Retinal pigment epithelial cell (primary cell): Measurements from ENCODE around the gene LAMTOR5.
A peak's percentile ranks its signal among the peaks of the same experiment; 100 is the strongest.
"Not testable (repeated sequence)": the region's sequence is repeated elsewhere in the genome, so short reads cannot be mapped to it uniquely, and the experiment has no call there.

Source experiments
- DNase-seq: peaks from one replicate; pipeline ENCODE4 v3.0.0-alpha.2; 2010; ENCODE audit warnings: low read depth
- H3K4me3 ChIP-seq: 2 replicates; pipeline ENCODE4 v1.5.1; 2011; ENCODE audit warnings: mild to moderate bottlenecking, low read length, control low read depth, moderate library complexity
- TF ChIP-seq, protein P1 (sequence below): conservative IDR thresholded peaks from 2 replicates; pipeline ENCODE4 v1.5.1; 2011; ENCODE audit warnings: low read depth, low read length, control low read depth, inconsistent platforms

The LAMTOR5 gene

DNA sequence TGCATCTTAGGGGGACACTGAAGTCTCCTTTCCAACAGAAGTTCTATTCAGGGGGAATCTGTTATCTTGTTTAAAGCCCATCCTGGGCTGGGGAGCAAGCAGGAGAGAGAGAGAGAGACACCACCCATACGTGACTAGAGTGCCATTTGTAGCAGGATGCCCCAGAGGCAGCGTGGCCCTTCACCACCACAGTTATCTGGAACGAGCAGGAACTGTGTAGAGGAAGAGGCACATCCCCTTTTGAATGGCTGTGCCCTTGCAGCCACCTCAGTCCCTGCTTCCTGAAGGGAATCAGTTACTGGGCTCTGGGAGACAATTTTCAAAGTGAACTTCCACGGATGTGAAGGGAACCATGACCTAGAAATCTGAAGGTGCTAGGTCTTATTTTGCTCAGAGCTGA, 19.4 kb upstream of the LAMTOR5 start:
- H3K4me3 ChIP-seq: no peak overlapping the region
- TF ChIP-seq, protein P1, sequence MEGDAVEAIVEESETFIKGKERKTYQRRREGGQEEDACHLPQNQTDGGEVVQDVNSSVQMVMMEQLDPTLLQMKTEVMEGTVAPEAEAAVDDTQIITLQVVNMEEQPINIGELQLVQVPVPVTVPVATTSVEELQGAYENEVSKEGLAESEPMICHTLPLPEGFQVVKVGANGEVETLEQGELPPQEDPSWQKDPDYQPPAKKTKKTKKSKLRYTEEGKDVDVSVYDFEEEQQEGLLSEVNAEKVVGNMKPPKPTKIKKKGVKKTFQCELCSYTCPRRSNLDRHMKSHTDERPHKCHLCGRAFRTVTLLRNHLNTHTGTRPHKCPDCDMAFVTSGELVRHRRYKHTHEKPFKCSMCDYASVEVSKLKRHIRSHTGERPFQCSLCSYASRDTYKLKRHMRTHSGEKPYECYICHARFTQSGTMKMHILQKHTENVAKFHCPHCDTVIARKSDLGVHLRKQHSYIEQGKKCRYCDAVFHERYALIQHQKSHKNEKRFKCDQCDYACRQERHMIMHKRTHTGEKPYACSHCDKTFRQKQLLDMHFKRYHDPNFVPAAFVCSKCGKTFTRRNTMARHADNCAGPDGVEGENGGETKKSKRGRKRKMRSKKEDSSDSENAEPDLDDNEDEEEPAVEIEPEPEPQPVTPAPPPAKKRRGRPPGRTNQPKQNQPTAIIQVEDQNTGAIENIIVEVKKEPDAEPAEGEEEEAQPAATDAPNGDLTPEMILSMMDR: no peak
- DNase-seq: no peak

DNA sequence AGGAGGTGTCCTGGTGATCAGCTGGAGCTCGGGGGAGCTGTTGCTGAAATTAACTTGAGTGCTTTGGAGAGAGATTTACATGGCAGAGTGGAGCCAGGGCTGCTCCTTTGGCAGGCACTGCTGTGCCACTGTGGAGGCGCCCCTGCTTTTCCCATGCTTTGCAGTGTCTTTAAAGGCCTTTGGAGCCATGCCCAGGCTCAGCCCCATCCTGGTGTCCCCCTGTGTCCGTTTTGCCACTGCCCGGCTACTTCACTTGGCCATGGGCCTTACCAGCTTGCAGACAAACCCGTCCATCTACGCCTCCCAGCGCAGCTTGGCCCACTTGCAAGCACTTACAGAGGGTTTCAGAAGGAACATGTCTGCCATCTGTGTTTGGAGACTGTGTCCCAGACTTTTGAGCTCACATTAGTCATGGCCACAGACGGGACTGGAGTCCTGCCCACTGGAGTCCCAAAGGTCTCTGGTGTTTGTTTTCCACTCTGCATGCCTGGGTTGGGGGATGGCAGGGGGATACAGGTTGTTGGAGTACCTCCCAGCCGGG, 18.2 kb upstream of the LAMTOR5 start:
- H3K4me3 ChIP-seq: no peak overlapping the region
- TF ChIP-seq, protein P1: no peak
- no peak for DNase-seq

DNA sequence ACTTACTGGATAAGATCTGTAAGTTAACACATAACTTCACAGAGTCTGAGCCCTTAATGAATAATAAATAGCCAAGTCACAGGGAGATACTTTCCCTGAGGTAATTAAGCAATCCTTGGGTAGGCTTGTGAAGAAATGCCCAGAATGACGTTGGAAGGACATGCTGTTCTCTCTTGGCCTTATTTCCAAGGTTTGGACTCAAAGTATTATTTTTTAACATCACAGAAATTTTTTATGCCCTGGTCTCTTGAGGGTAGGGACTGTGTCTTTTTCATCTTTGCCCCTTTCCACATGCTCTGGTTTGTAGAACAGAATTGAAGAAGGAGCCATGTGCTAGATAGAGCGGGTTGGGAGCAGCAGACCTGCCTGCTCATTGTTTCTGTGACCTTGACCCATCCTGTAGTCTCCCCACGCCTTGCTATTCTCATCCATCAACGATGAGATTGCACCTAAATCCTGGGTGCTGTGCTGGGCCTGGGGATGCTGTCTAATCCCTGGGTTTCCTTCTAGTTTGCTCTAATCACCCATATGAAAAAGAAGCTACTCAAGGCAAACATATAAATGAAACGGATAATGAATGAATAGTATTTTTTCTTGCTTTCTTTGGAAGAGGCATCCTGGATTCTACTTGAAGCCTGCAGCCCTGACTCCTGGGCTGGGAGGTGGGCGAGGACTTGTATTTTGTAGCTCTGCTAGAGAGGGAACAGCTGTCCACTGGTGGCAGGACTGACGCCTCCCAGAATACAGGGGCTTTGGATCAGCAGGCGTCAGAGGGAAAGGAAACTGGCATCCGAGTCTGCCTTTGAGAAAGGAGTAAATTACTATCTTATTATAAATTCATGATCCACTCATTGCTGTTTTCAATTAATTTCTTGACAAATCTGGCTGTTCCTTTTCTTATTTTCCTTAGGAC, 17.5 kb upstream of the LAMTOR5 start:
- TF ChIP-seq, protein P1: no peak
- no peak for DNase-seq
- H3K4me3 ChIP-seq: no peak overlapping the region

DNA sequence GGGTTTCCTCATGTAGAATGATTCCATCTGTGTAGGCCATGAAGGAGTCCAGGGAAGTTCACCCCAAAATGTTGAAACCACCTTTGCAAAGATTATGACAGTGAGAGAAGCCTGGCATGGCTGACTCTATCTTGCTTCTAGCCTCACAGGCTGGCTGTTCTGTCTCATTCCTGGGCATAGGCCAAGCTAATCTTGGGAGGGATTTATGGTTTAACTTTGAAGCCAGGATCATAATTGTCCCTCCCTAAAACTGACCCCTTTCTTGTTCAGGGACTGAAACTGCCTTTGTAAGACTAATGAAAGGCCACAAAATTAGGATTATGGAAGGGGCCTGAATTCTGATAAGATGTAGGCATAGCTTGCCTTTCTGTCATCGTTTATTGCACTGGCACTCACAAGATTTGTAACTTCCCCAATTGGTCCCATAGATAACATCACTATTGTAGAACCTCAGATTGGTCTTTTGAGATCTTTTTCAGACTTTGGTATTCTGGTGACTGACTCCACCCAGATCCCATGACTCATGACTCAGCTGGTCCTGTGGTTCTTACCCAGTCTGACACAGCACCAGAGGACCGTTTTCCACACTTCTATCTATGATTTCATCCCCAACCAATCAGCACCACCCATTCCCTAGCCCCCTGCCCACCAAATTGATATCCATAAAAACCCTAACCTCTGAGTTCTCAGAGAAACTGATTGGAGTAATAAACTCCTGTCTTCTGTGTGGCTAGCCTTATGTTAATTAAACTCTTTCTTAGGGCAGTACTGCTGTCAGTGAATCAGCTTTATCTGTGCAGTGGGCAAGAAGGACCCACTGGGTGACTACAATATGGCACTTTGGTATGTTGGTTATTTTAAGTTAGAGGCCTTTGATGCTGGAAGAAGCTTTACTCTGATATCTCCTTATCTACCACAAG, 13.6 kb upstream of the LAMTOR5 start:
- TF ChIP-seq, protein P1: no peak
- H3K4me3 ChIP-seq: no peak overlapping the region
- peak; percentile 9 for DNase-seq

DNA sequence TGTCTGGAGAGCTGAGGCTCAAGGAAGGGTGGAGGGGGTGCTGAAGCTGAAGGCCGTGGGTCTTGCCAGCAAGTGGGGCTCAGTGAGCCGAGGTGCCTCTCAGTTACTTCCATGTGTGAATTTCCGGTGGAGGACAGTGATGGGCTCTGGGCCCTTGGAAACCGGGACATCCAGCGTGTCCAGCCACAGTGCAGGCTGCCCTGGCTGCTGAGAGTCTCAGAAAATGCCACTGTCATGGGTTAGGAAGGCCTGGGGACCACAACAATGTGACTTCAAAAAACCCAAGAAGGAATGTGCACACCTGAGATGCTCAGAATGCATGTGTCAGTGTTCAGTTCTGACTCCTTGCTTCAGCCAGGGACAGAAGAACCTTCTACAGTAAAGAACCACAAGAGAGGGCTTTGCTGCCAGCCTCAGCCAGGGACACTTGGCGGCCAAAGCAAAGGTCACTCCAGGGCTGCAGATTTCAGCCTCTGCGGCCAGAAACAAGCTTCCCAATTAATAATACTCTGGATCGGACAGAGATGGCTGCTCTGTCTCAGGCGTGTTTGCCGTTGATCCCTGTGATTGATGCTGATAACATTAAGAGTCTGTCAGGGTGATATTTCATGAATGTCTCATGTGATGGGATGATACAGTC, 12.6 kb upstream of the LAMTOR5 start:
- TF ChIP-seq, protein P1: no peak
- no peak overlapping the region for H3K4me3 ChIP-seq
- no peak for DNase-seq

DNA sequence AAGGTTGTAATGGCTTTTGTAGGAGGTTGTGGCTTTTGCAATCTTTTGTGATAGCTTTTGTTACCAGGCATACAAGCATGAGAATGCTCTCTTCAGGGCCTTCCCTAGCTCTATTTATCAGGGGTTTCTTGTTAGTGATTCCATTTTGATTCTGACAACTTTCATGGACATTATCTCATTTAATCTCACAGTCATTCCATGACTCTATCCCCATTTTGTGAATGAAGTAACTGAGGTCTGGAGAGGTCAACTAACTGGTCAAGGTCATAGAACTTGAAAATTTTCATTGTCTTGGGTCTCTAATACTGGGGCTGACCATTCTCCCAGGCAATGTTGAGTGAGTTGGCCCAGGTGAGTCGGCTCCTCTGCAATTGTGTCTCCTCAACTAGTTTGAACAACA, 11.2 kb upstream of the LAMTOR5 start:
- DNase-seq: no peak
- H3K4me3 ChIP-seq: no peak overlapping the region
- TF ChIP-seq, protein P1: no peak

DNA sequence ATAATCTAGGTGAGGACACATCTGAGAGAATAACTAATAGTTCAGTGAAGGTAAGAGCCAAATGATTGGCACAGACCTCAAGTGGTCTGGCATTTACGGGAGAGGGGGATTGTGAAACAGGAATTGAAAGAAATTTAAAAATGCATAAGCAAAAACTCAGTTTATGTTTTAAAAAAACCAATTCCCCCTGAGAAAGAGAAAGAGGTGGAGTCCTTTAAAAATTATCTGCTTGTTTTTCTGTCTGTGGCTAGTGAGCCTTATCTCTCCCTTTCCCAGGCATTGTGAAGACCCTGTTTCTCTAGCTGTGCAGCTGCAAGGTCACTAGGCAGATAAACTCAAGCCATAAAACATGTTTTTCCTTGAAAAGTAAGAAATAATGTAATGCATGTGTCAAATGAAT, 5.6 kb upstream of the LAMTOR5 start:
- not testable (repeated sequence) for DNase-seq, H3K4me3 ChIP-seq
